ENCODE data around the gene PMEPA1.

DNA sequence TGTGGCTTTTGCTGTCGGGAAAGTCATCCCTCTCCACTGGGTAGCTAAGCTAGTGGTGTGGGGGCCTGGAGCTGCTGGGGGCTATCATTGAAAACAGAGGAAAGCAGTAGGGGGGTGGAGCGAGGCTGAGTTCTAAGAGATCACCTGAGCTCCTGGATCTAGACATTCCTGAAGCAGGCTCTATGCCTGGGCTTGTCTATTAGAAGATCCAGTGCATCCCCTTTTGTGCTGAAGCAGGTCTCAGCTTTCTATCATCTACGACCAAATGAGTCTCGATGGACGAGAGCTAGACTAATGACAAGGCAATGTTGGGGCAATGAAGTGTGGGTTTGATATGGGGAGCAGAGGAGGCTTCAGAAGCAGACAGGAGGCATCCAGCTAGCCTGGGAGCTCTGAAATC is 108.1 kb downstream of the PMEPA1 start:
- TF ChIP-seq EZH2 (IDR thresholded peaks at IDR 0.05; ENCODE audit: borderline replicate concordance, low read length) (no peak), CTCF (conservative IDR thresholded peaks at IDR 0.05 in 1 of 2, IDR thresholded peaks at IDR 0.05 in 1 of 2; ENCODE audit: extremely low read depth in 1 of 2, insufficient read depth in 1 of 2, low read depth in 1 of 2, low read length in 2 of 2) (no peak)
